HG02759 (cell line): ENCODE data around the gene SLC12A7.

Experiments used
- ATAC-seq: cut with Tn5 transposase; IDR thresholded peaks from one replicate; pipeline ENCODE4 v1.9.1; 2021; ENCODE audit warnings: mild to moderate bottlenecking, moderate library complexity; ENCODE audit not compliant: unreplicated experiment

Gene SLC12A7

DNA sequence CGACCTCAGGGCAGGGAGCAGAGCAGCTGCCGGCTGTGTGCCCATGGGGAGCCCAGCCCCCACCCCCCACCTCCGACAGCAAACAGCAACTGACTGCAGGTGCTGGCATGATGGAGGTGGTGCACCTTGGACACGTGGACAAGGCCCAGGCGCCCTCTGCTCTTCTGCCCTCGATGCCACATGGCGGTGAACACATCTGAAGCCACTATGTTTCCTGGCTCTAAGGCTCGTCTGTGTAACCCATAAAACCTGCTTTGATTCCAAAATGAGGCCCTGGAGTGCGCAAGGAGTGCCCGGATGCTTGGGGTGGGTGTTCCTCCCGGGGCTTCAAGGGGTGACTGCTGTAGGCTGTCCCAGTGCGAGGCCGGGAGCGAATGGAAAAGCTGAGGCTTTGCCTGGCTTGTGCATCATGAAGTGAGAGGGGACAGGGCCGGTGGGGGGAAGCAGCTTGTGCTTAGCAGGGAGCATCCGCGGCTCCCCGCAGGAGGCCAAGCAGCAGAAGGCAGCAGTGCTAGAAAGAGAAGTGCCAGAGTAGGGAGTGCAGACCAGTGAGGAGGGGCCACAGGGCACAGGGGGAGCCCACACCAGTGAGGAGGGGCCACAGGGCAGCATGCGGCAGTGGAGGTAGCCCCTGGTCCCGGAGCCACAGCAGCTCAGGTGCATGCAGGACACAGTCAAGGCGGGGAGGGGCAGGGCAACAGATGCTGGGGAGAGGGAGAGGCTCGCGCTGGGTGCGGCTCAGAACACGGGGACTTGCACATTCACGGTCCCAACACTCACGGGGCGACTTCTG, 73.2 kb downstream of the SLC12A7 start:
- no peak for ATAC-seq

- ATAC-seq = no peak
Observed at GRCh38 chr5:1037671-1038416, 74.0 kb downstream of the SLC12A7 start.

GRCh38 chr5:1037123-1037670, 74.7 kb downstream of the SLC12A7 start:
- ATAC-seq = no peak

GRCh38 chr5:1036504-1037122, 75.2 kb downstream of the SLC12A7 start:
- ATAC-seq = no peak

DNA sequence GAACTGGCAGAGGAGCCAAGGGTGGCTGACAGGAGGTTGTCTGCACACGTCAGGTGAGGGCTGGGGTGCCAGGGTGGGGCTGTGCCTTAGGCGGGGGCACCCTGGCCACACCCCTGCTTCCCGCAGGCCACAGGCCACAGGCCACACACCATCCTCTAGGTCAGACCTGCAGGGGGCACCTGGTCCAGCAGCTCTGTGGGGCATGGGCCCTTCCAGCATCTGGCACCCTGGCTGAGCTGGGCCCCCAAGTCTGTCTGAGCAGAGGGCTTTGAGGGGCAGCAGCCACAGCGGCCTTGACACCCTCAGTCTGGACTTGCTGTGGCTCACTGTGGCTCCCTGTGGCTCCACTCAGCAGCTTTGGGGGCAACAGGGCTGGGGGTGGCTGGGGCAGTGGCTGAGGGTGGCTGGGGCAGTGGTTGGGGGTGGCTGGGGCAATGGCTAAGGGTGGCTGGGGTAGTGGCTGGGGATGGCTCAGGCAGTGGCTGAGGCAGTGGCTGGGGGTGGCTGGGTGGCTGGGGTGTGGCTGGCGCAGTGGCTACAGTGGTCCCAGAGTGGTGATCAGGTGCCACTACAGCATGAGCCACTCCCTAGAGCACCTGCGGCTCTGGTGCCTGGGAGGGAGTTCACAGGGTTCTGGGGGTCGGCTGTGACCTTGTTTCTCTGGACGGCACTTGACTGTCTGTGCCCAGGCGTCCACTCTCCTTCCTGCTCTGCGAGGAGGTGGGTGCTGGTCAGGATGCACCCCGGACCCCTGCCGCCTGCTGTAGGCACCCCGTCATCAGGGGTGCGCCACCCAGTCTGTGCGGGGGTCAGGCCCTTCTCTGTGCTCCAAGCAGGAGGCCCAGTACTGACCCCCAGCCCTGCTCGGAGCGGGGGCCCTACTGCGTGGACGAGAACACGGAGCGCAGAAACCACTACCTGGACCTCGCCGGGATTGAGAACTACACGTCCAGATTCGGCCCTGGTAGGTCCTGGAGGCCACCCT, 76.2 kb downstream of the SLC12A7 start:
- ATAC-seq = no peak

GRCh38 chr5:1034986-1035385, 76.9 kb downstream of the SLC12A7 start:
- ATAC-seq = no peak

- ATAC-seq = no peak
Observed at GRCh38 chr5:1034421-1034905, 77.4 kb downstream of the SLC12A7 start.

DNA sequence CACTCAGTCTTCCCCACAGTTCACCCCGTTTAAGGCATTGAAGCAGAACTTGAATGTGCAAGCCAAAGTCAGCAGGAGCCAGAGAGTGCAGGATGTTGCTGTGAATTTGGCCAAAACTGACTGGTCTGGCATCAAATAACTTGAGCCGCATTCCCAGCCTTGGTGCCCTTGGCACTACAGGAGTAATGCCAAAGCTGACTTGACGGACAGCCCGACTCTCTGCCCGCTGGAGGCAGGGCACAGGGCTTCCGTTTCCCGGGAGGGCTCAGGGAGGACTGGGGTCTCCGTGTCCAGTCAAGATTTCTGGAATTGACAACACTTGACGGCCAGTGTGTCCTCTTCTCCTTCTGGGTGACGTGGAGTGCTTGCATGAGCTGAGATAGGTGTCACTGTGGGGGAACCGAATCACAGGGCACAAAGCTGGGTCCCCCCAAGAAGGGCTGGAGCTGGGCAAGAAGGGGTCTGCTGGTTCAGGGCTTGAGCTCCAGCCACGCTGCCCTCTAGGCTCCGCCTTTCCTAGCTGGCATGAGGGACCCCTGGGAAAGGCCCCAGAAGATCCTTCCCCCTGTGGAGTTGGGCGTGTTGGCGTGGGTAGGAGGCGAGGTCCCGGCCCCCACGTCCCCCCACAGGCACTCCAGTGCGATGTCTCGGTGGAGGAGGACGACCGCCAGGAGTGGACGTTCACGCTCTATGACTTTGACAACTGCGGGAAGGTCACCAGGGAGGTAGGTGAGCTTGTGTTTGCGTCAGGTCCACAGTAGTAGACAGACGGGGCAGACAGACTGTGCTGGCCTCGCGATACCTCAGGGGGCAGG, 78.0 kb downstream of the SLC12A7 start:
- no peak for ATAC-seq

GRCh38 chr5:1033178-1033577, 78.7 kb downstream of the SLC12A7 start:
- ATAC-seq = no peak

DNA sequence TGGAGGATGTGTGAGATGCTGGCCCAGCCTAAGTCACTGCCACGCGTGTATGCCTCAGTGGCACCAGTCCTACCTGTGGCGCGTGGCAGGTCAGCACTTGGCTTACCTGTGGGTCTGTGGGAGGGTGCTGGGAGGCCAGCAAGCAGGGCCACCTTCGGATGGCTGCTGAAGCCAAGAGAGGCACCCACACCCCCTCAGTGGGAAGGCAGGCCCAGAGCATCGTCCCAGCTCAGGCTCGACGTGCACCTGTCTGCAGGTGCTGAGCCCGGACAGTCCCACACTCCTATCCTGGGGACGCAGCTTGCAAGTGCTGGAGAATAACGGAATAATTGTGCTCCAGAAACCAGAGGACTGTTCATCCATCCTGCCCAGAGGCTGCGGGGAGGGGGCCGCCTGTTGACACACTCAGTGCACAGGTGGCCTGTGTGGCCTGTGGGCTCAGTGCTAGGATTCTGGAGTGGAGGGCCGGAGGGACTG, 79.3 kb downstream of the SLC12A7 start:
- ATAC-seq = no peak

DNA sequence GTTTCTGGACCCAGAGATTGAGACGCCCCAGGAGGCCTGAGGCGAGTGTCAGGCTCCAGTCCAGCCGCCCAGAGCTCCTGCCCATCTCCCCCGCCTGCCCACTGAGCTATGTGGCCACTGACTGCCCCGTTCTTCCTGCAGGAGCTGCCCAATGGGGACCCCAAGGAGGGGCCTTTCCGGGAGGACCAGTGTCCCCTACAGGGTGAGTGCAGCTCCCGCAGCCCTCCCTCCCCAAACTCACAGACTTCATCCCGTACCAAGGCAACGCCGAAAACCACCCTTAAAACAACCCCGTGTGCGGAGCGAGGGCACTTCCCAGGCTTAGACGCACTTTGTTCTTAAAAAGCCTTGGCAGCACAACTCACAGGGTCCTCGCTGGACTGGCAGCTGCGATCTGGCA, 79.9 kb downstream of the SLC12A7 start:
- no peak for ATAC-seq

GRCh38 chr5:1031306-1031959, 80.4 kb downstream of the SLC12A7 start:
- no peak for ATAC-seq

GRCh38 chr5:1030801-1031271, 81.0 kb downstream of the SLC12A7 start:
- no peak for ATAC-seq

- no peak for ATAC-seq
Observed at GRCh38 chr5:1029945-1030625, 81.8 kb downstream of the SLC12A7 start.

GRCh38 chr5:1029282-1029944, 82.5 kb downstream of the SLC12A7 start:
- no peak for ATAC-seq

DNA sequence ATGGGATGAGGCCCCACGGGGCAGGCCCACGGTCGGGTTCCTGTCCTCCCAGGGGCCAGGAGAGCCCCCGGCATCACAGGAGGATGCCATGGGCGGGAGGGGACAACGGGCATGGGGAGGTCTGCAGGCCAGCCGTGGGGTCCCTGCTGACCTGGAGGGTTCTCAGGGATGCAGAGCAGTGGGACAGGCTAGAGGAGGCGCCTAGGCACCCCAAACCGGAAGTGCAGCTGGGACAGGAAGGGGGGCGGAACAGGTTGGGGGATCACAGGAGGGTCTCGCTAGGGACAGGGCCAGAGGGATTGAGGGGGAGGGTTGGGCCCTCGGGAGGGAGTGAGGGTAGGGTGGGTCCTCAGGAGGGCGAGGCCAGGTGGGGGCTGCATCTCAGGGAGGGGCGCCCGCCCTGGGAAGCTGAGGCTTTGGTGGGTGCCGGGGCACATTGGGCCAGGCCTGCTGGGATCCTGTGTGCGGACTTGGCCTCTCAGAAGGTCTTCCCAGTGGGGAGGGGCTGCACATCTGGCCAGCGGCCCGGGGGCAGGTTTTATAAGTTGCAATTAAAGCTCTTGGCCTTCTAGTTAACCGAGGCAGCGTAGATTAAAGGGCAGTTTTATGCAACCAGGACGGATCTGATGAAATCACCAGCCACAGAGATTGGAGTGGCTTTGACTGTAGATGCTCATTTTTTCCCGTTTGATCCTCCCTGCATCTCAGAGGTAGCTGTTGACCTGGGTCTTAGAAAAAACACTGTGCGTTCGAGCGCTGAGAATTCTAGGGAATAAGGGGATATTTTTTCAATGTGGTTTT, 83.2 kb downstream of the SLC12A7 start:
- ATAC-seq = no peak
